Activated gamma-delta T cell (primary cell): Measurements from ENCODE around the gene RALGAPA2.

ENCODE experiments used
- DNase-seq: peaks from one replicate; lab custom pipeline; 2025; lab: John Stamatoyannopoulos, UW

RALGAPA2 gene

DNA sequence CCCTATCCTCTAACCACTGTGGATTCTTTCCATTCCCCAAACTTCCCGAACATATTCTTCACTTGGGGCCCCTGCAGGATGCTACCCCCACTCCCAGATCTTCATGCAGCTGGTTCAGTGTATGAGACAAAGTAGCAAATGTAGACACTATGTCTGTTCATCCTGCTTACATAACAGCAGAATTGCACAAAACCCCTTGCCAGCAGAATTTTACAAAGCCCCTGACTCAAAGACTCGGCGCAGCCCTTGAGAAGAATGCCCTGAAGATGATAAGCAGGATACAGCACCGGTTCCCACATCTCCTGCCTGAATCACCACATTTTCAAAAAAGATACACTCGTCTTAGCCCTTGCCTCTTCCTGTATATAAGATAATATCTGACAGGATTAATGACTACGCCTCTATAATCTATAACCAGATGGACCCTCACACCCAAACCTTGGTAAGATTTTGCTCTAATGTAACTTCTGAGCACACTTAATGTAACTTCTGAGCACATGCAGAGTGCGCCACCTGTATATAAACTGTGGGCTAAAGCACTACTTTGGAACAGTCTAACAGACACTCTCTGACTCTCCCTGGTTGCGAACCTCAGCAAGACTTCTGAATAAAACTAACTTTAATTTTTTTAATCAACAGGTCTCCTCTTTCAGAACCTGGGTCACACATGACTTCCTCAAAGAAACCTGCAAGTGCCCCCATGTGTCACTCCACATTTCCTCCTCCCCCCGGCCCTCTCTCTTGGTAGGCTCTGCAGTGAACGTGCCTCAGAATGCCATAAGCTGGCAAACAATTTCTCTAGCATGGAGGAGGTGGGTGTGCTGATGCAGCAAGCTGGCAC, 28.7 kb downstream of the RALGAPA2 start:
- no peak for DNase-seq

DNA sequence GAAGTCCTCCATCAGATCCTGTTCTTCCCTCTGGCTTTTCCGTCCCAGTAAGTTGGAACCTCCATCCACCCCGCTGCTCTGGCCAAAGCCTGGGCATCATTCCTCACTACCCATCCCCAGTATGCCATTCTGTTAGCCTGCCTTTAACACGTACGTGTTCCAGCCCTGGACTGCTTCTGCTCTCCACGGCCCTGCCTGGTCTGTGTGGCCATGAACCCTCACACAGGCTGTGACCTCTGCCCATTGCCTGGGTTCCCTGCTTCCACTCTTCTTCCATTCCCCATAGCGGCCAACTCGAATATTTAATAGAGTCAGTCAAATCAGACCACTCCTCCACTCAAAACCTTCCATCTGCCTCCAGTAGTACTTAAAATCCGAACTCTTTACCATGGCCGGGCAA, 29.4 kb downstream of the RALGAPA2 start:
- no peak for DNase-seq

DNA sequence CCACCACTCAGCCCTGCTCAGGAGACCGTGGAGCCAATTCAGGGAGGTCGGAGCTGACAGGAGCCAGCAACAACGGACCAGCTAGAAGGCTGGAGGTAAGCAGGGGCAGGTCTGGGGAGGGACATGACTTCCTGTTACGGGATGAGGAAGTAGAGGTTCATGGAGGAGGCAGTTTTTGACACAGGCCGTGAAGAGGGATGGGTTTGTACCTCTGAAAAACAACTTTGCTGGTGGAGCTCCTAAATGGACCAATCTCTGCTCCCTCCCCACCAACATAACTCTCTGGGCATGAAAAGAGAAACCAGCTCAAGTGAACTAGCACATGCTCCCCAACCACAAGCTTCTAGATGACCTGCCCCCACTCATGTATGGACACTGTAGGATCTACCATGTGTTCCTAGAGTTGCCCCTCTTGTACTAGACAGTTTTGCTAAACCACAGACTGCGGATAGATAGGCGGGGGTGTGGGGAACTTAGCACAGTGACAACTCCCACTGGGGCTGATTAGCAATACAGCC, 31.4 kb downstream of the RALGAPA2 start:
- DNase-seq = no peak

DNA sequence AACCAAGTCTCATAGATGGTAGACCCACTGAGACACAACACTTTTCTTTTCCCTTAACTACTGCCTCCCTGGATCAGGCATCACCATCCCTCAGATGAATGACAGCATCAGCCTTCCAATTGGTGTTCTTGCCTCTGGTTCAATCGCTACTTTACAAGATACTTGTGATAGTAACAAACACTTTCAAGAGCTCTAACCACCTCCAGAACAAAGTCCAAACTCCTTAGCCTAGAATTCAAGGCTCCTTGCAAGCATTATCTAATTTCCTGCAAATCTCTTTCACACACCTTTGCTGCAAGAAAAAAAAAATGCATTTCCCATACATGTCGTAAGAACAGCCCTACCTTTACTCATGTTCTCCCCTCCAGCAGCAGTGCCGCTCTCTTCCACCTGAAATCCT, 33.1 kb downstream of the RALGAPA2 start:
- no peak for DNase-seq

DNA sequence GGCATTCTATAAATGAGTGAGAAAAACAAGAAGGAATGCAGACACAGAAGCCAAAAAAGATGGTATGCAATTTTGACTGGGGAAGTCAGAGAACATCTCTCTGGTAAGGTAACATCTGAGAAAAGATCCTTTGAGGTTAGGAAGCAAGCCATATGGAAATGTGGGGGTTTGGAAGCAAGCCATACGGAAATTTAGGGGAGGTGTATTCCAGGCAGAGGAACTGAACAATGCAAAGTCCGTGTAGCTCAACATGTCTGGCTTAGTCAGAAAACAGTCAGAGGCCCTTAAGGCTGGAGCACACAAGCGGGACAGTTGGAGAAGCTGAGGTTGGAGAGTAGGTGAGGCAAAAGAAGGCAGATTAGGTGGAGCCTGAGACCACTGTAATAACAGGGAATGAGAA, 35.3 kb downstream of the RALGAPA2 start:
- DNase-seq = no peak

DNA sequence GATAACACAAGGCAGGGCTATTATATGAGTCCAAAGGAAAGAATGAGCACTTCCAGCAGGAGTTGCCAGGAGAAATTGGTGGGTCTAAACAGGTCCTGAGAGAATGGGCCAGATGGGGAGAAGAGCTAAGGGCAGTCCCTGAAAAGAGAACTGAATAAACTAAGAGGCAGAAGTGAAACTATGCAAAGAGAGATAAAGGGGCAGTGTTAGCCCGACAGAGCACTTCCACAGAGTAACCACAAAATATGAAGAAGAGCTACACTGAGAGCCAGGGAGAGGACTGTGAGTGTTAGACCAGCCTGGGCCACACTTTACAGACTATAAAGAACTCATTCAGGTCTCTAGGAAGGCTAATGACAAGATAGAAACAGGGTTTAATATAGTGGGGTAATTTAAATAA, 43.8 kb downstream of the RALGAPA2 start:
- DNase-seq = no peak

DNA sequence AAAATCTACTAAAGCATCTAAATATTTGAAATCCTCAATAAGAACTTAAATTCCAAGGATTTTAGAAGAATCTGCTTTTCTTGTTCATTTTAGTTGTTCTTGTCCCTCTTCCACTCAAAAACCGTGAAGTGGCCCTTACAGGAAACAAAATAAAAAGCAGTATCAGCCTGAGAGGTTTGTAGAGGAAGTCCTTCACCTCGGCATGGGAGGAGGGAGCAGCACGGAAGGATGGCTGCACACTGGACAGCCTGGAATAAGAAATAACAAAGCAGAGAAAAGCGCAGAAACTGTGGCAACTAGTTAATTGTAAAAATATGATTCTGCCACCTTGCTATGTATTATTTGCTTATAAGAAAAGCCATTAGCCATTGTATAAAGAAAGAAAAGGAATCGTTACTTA, 46.1 kb downstream of the RALGAPA2 start:
- no peak for DNase-seq

DNA sequence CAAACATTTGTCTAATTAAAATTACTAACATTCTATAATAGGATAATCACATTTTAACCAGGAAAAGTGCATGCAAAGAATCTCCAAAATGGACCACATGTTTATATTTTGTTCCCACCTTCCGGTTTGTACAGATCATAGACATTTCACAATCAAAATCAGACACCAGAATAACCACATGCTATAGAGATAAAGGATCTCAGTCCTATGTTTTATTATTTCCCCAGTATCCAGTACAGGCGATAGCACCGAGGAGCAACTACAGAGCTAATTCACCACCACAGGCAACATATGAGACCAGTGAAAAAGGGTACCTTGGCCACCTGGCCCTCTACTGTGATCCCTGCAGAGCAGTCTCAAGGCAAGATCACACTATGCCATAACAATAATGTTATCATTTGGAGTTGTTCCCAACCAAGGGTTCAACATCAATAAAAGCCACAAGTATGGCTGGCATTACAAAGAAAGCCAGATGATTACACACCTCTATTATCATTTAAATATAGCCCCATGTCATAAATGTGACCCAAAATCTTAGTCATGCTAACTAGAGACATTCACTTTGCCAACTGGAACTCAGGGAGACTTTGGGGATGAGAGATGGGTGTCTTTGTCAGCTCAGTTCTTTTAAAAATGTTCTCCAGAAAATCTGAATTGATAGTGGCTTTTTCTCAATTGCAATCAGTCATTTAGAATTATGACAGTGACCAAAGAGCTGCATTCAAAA, 46.7 kb downstream of the RALGAPA2 start:
- DNase-seq = no peak

DNA sequence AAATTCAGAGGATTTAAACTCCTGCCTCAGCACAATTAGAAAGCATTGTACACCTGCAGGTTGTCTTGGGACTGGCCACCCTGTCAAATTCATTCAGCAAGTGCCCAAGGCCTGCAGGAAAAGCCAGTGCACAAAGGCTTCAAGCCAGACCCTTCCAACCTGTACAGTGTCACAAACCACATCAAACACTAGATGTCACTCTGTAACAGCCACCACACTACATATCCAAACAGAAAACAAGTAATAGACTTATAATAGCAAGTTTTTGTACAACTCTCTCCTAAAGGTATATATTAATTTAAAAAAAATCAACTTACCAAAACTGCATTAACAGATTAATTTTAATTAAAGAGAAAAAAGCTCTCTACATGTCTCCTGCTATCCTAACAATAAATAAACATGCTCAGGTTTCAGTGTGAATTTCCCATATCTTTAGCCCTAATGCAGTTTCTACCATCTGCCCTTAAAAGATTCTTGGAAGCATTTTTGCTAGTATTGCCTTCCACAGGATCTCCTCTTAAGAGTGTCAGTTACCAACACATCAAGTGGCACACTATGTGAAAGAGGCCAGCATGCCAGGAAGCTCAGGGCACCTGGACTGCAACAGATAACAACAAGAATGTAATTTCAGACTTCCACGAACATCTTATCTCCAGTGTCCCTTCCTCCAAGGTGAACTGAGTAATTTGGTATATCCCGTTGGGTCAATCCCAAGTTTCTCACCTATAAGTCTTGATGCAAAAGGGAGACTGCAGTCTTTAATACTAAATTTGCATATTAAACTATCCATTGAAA, 47.5 kb downstream of the RALGAPA2 start:
- no peak for DNase-seq

DNA sequence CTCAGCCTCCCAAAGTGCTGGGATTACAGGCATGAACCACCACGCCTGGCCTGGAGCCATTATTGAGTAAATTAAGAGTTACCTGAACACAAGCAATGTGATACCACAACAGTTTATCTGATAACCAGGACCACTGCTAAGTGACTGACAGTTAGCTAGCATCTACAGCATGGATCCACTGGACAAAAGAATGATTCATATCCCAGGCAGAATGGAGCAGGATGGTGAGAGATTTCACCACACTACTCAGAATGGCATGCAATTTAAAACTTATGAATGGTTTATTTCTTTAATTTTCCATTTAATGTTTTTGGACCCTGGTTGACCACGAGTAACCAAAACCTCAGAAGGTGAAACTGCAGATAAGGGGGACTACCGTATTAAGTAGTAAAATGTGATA, 48.6 kb downstream of the RALGAPA2 start:
- DNase-seq = no peak

DNA sequence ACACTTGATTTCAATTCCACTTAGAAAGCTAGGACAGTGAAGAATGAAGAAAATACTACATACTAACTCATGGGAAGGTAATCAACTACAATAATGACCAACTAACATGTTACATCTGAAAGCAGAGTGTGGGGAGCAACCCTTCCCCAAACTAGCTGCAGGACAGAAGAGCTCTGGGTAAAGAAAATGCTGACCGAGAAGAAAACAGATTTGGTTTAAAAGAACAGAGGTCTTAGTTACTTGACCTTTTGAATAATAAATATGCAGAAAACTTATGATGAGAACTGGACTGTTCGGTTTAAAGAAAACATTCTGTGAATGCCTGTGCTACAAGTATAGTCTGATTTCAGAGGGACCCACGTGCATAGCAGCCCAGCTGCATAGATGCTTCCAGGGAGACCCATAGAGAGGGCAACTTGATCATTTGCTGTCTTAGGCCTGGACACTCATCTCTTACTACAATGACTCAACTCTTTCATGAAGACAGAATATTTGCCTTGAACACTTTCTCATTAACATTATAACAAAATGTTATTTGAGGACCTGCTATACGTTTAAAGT, 53.5 kb downstream of the RALGAPA2 start:
- no peak for DNase-seq

DNA sequence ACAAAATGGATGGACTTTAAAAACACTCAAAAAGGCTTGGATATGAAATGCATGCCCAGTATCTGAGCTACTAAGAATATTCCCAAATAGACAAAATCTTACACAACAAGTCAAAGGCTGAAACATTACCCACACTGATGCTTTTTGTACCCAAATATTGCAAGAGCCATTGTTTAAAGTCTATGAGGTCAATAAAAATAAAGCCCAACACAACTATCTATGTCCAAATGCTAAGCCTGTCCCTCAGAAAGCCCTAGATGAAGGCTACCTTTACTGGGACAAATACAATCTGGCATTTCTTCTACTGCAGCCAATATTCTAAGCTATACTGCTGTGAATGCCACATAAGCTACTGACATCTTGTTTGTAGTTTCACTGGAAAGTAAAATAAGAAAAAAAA, 54.3 kb downstream of the RALGAPA2 start:
- no peak for DNase-seq

DNA sequence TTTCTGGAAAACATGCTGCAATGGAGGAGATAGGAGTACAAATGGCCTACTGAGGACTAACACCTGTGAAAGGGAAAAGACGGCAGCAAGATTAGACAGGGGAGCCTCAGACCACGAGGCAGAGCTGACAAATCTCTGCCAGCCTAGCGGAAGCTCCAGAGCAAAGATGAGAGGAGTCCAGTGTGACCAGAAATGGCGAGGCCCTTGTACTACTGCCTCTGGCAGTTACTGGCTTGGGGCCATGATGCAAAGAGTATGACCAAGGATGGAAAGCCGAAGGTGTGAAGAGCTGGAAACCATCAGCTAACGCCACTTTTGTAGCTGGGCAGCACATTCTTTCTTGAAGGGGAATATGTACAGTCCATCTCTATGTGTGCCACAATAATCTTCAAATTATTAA, 55.4 kb downstream of the RALGAPA2 start:
- no peak for DNase-seq

DNA sequence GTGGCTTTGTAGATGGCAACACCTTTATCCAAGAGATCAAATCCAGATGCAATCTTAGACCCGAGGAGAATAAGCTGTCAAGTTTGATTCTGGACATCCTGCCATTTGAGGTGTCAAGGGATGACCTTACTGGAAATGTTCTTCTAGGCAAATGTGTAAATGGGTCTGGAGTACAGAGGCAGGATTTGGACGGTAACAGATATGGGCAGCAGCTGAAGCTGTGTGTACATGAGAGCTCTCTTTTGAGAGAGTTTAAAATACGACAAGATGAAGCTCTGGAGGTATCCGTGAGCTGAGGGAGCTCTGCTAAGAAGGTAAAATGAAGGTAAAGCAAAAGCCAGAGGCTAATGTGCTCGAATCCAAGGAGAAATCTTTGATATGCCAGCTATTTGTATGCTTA, 56.6 kb downstream of the RALGAPA2 start:
- no peak for DNase-seq

DNA sequence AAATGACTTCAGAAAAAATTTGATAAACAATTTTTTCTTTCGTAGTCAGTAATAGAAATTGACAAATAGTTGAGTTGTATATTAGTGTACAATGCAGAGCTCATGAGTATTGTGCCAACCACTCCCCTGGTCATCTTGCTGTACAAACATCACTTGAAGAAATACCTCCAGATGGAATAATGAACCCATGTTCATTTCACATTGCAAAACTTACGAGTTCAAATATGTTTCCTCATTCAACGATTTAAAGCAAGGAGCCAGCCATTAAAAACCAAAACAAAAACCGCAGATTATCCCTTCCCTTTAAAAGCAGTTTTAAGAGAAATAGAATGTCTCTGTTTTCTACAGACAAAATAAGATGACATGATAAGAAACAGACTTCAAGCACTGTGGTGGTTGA, 62.5 kb downstream of the RALGAPA2 start:
- no peak for DNase-seq

DNA sequence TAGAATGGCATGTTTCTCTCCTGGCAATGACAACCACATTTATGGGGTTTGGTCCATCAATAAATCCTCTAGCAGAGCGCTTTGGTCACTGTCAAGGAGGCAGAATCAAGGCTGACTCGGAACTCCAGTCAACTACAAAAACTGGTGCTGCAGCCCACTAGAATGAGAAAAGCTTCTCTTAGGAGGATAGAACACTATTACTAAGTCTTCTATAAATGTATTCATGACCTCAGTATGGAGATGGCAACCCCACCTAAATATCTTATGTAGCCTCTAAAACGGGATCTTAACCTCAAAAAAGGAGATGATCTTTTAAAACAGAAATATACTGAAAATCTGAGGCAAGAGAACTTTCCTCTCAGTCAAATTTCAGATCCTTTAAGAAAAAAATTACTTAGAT, 68.5 kb downstream of the RALGAPA2 start:
- no peak for DNase-seq

DNA sequence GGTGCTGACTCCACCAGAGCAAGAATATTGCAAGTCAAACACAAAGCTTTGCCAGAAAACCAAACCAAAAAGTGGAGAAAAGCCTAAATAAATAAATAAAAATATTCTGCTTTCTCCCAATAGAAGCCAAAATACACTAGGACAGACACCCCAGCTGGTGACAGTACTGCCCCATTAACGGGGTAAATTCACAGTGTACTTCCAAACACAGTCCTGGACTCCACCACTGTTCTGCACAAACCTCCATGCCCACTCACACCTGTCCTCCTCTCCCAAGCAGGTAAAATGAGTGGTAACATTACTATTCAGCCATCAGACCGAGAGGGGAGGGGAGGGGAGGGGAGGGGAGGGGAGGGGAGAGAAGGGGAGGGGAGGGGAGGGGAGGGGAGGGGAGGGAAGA, 70.7 kb downstream of the RALGAPA2 start:
- DNase-seq = no peak

DNA sequence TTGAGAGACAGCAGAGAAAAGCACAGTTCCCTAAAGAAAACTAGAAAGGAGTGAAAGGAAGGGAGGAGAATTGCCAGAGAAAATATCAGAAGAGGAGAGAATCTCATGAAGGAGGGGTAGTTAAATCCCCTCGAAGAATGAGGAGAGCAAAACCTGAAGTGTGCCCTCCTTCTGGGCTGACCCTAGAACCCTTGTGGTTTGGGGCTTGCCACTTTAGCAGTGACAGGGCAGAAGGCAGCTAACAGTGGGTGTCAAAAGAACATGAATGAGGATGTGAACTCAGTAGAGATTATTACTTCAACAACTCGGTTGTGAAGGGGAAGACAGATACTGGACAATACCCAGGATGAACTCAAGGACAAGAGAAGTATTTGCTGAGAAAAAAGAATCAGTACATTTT, 73.6 kb downstream of the RALGAPA2 start:
- DNase-seq = no peak

DNA sequence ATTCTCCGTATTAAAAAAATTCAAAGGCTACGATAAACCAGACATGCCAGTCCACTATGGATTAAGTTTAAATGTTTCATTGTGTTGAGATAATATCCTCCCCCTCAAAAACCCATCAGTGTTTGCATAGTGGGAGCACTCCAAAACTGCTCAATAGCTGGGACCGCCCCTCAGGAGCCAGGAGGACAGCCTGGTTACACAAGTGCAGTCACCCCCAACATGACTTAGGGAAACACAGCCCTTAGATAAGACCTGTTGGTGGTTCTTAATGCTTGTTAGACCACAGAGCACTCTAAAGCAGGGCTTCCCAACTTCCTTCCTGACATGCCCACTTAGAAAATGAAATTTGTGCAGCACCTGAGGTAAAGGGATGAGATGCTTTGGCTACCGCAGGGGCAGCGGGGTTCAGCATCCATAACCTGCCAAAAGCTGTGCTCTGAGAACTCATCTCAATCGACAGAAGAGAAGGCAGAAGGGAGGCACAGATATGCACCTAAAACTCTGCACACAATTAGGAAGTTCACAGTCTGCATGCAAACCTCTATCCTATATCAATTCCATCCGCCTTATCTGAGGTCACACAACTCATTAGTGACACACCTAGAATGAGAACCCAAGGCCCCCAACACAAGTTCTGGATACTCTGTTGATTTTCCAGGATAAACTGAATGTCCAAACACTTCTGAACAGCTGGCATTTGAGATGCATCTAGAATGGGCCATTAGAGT, 74.3 kb downstream of the RALGAPA2 start:
- DNase-seq = no peak

DNA sequence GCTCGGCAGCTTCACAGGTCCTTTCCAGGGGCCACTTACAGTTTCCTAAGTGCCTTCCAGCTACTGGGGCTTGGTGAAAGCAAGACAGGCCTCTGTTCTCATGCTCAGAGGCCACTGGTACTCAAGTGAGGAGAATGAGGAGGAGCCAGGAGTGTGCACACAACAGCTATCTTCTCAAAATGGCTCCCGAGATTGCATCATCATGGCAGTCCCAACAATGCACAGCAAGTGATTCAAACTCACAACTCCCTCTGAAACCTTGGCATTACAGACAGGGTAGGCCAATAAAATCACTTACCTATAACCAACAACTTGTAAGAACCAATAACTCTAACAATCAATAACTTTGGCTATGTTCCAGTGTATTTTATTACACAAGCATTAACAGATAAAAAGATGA, 77.4 kb downstream of the RALGAPA2 start:
- no peak for DNase-seq

DNA sequence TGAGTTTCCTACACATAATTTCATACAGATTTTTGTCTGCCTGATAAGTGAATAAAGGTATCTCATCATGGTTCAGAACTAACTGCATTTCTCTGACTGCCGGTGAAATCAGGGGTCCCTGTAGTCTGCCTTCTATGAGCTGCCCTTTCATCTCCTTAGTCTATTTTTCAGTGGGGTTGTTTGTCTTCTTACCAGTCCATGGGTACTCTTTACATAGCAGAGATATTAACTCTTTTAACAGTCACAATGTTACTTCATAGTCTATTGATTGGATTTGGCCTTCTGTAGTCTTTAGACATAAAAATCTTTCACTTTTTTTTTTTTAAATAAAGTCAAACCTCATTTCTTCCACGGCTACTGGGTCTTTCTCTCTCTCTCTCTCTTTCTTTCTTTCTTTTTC, 79.8 kb downstream of the RALGAPA2 start:
- no peak for DNase-seq

DNA sequence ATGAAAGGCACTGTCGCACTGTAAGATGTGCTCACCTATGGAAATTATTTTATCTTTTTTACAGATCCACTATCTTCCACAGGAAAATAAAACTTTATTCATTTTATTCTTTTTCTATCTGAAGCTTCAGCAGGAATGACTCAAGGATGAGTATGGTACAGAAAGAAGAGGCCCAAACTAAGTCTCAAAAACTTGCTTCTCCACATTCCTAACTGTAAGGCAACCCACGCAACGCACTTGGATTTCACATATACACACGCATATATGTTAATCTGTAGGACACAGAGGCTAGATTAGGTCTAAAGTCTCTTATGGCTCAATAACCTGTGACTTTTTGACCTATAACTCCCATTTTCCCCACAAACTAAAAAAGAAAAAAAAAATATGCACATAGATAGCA, 81.9 kb downstream of the RALGAPA2 start:
- no peak for DNase-seq
